C4-2B (cell line): ENCODE results near the gene GOSR2.

ENCODE experiments used
- ZFX ChIP-seq: fragments of 450-650 bp; IDR thresholded peaks from 2 replicates; pipeline ENCODE4 v1.6.1; 2017
- TF ChIP-seq, protein P1 (sequence below): fragments of 450-650 bp; conservative IDR thresholded peaks from 2 replicates; pipeline ENCODE4 v1.5.1; 2017; ENCODE audit warnings: mild to moderate bottlenecking

DNA sequence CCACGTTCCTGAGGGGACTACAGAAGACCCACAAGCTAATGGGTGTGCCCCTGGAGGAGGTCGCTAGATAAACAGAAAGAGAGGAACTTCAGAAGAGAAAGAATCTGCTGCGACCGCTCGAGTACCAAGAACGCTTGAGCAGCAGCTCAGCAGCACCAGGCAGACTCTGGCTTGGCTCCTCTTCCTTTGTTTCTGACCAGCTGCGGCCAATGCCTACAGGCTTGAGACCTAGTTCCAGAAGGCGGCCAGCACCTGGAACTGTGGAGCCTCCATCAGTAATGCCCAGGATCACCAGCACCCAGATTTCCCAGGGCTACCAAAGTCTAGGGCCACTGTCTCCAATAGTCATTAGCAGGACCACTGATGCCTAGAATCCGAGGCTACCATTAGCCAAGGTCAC is 26.0 kb upstream of the GOSR2 start:
- TF ChIP-seq, protein P1, sequence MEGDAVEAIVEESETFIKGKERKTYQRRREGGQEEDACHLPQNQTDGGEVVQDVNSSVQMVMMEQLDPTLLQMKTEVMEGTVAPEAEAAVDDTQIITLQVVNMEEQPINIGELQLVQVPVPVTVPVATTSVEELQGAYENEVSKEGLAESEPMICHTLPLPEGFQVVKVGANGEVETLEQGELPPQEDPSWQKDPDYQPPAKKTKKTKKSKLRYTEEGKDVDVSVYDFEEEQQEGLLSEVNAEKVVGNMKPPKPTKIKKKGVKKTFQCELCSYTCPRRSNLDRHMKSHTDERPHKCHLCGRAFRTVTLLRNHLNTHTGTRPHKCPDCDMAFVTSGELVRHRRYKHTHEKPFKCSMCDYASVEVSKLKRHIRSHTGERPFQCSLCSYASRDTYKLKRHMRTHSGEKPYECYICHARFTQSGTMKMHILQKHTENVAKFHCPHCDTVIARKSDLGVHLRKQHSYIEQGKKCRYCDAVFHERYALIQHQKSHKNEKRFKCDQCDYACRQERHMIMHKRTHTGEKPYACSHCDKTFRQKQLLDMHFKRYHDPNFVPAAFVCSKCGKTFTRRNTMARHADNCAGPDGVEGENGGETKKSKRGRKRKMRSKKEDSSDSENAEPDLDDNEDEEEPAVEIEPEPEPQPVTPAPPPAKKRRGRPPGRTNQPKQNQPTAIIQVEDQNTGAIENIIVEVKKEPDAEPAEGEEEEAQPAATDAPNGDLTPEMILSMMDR, result no peak
- no peak for TF ChIP-seq ZFX
